Bone marrow (tissue), 2 donors: ENCODE measurements around the gene PSTPIP2.
"Not testable (repeated sequence)": the region's sequence is repeated elsewhere in the genome, so short reads cannot be mapped to it uniquely, and the experiment has no call there.

Source experiments
- DNase-seq, 2 donors: peaks; one replicate each; lab custom pipeline; 2025; lab: John Stamatoyannopoulos, UW

The PSTPIP2 gene

GRCh38 chr18:46070232-46070631 lies 1.8 kb downstream of the PSTPIP2 start:
- DNase-seq, result no peak

- no peak for DNase-seq
These were observed 2.5 kb downstream of the PSTPIP2 start for GRCh38 chr18:46069524-46069923.

GRCh38 chr18:46068763-46069162 lies 3.3 kb downstream of the PSTPIP2 start:
- no peak for DNase-seq

- no peak for DNase-seq
These were observed 4.5 kb downstream of the PSTPIP2 start for GRCh38 chr18:46067438-46068007.

- DNase-seq, result no peak
These were observed 9.3 kb downstream of the PSTPIP2 start for GRCh38 chr18:46062781-46063180.

GRCh38 chr18:46061796-46062195 lies 10.3 kb downstream of the PSTPIP2 start:
- DNase-seq, result no peak

GRCh38 chr18:46061387-46061786 lies 10.7 kb downstream of the PSTPIP2 start:
- DNase-seq, result no peak

GRCh38 chr18:46060359-46060841 lies 11.7 kb downstream of the PSTPIP2 start:
- DNase-seq, result no peak

- DNase-seq, result no peak
These were observed 16.2 kb downstream of the PSTPIP2 start for GRCh38 chr18:46055838-46056230.

GRCh38 chr18:46054956-46055837 lies 16.9 kb downstream of the PSTPIP2 start:
- DNase-seq, result peak in 1 of 2 donors; percentile 50

- DNase-seq, result no peak
These were observed 18.5 kb downstream of the PSTPIP2 start for GRCh38 chr18:46053368-46054095.

GRCh38 chr18:46051731-46052461 lies 20.2 kb downstream of the PSTPIP2 start:
- DNase-seq, result no peak

GRCh38 chr18:46050268-46050667 lies 21.8 kb downstream of the PSTPIP2 start:
- DNase-seq, result no peak

GRCh38 chr18:46048641-46049040 lies 23.4 kb downstream of the PSTPIP2 start:
- no peak for DNase-seq

- not testable (repeated sequence) for DNase-seq
These were observed 24.7 kb downstream of the PSTPIP2 start for GRCh38 chr18:46047369-46047768.

- no peak for DNase-seq
These were observed 25.4 kb downstream of the PSTPIP2 start for GRCh38 chr18:46046688-46047087.

- no peak for DNase-seq
These were observed 25.9 kb downstream of the PSTPIP2 start for GRCh38 chr18:46046126-46046525.

- peak in 1 of 2 donors; percentile 38 for DNase-seq
These were observed 29.4 kb downstream of the PSTPIP2 start for GRCh38 chr18:46042571-46043123.

- DNase-seq, result no peak
These were observed 31.3 kb downstream of the PSTPIP2 start for GRCh38 chr18:46040747-46041104.

GRCh38 chr18:46040033-46040746 lies 31.9 kb downstream of the PSTPIP2 start:
- DNase-seq, result no peak
